ENCODE data around the gene NTNG1. TPM values are rescaled to one million over a fixed set of nuclear protein-coding genes. Genes with fewer than 3 reads are reported as not detected.

Gene NTNG1
- total RNA-seq, 2 experiments from 2014 or later: 2.3 to 5.9 TPM

GRCh38 chr1:107327446-107327845, 186.6 kb downstream of the NTNG1 start:
- Histone ChIP-seq H3K4me1 (ENCODE audit: insufficient read depth, low read length, poor library complexity, severe bottlenecking) (peaks cover 20% of the 10 kb centered on the region), H2AFZ (ENCODE audit: low read length) (peak overlapping the region; percentile 67), H3K4me3 (ENCODE audit: low read depth, low read length, poor library complexity, severe bottlenecking) (no peak overlapping the region), H4K20me1 (ENCODE audit: insufficient read depth, low read length) (no peaks in the 10 kb centered on the region), H3K9me2 (ENCODE audit: insufficient read depth, low read length) (no peaks in the 10 kb centered on the region), H3K36me3 (ENCODE audit: insufficient read depth, low read length) (no peaks in the 10 kb centered on the region), H3K4me2 (ENCODE audit: low read length) (peak overlapping the region; percentile 54), H3K9me3 (ENCODE audit: low read length) (no peaks in the 10 kb centered on the region), H3K27ac (ENCODE audit: low read depth, low read length, poor library complexity, severe bottlenecking) (no peak overlapping the region), H3K79me2 (ENCODE audit: insufficient read depth, low read depth, low read length) (no peaks in the 10 kb centered on the region)
- ChIA-PET CTCF (ENCODE audit: unreplicated experiment) (interaction anchor here (0.8 kb wide), 2 partner anchors 15 to 202 kb away, joined by 3 to 4 read pairs; no protein-coding TSS in a partner anchor), POLR2A (interaction anchor here (0.7 to 1.8 kb wide), 5 partner anchors 20 to 569 kb away, joined by 3 to 5 read pairs (median 3); no protein-coding TSS in a partner anchor)
- no TSS peak for BruUV-seq (replicated peaks)
- no peak for DNase-seq (ENCODE audit: low spot score)
- intact Hi-C loops (cut with micrococcal nuclease; ENCODE audit: unreplicated experiment): loop anchor here (5.0 kb wide), 1 partner anchor 50 kb away; no protein-coding TSS in a partner anchor
- no peak for TF ChIP-seq EZH2phosphoT487 (IDR thresholded peaks at IDR 0.05; ENCODE audit: borderline replicate concordance, low read depth, low read length)
- no peak for TF ChIP-seq CTCF (conservative IDR thresholded peaks at IDR 0.05; ENCODE audit: low read length)

- H3K4me3 ChIP-seq (ENCODE audit: low read depth, low read length, poor library complexity, severe bottlenecking): no peak overlapping the region
- no peaks in the 10 kb centered on the region for H3K36me3 ChIP-seq (ENCODE audit: insufficient read depth, low read length)
- H3K9me3 ChIP-seq (ENCODE audit: low read length): no peaks in the 10 kb centered on the region
- H3K4me2 ChIP-seq (ENCODE audit: low read length): no peak overlapping the region
- no peaks in the 10 kb centered on the region for H3K79me2 ChIP-seq (ENCODE audit: insufficient read depth, low read depth, low read length)
- intact Hi-C loops (cut with micrococcal nuclease; ENCODE audit: unreplicated experiment): loop anchor here (5.0 kb wide), 1 partner anchor 49 kb away; no protein-coding TSS in a partner anchor
- no TSS peak for BruUV-seq (replicated peaks)
- H4K20me1 ChIP-seq (ENCODE audit: insufficient read depth, low read length): no peaks in the 10 kb centered on the region
- TF ChIP-seq CTCF (conservative IDR thresholded peaks at IDR 0.05; ENCODE audit: low read length): no peak
- TF ChIP-seq EZH2phosphoT487 (IDR thresholded peaks at IDR 0.05; ENCODE audit: borderline replicate concordance, low read depth, low read length): no peak
- H3K9me2 ChIP-seq (ENCODE audit: insufficient read depth, low read length): no peaks in the 10 kb centered on the region
- POLR2A ChIA-PET: interaction anchor here (0.7 to 1.8 kb wide), 3 partner anchors 21 to 568 kb away, joined by 3 to 4 read pairs (median 3); no protein-coding TSS in a partner anchor
- peaks cover 20% of the 10 kb centered on the region for H3K4me1 ChIP-seq (ENCODE audit: insufficient read depth, low read length, poor library complexity, severe bottlenecking)
- no peak overlapping the region for H3K27ac ChIP-seq (ENCODE audit: low read depth, low read length, poor library complexity, severe bottlenecking)
- DNase-seq (ENCODE audit: low spot score): no peak
- H2AFZ ChIP-seq (ENCODE audit: low read length): no peak overlapping the region
- CTCF ChIA-PET (ENCODE audit: unreplicated experiment): no interaction called here
Observed at GRCh38 chr1:107328087-107328486, 187.2 kb downstream of the NTNG1 start.

- H3K4me2 ChIP-seq (ENCODE audit: low read length): no peak overlapping the region
- no peak overlapping the region for H2AFZ ChIP-seq (ENCODE audit: low read length)
- no peaks in the 10 kb centered on the region for H3K4me1 ChIP-seq (ENCODE audit: insufficient read depth, low read length, poor library complexity, severe bottlenecking)
- ChIA-PET CTCF (ENCODE audit: unreplicated experiment) (no interaction called here), POLR2A (interaction anchor here (1.2 to 2.4 kb wide), 6 partner anchors 10 to 90 kb away, joined by 3 to 12 read pairs (median 7); no protein-coding TSS in a partner anchor)
- H3K27ac ChIP-seq (ENCODE audit: low read depth, low read length, poor library complexity, severe bottlenecking): no peak overlapping the region
- H4K20me1 ChIP-seq (ENCODE audit: insufficient read depth, low read length): no peaks in the 10 kb centered on the region
- TF ChIP-seq EZH2phosphoT487 (IDR thresholded peaks at IDR 0.05; ENCODE audit: borderline replicate concordance, low read depth, low read length) (no peak), CTCF (conservative IDR thresholded peaks at IDR 0.05; ENCODE audit: low read length) (no peak)
- intact Hi-C loops (cut with micrococcal nuclease; ENCODE audit: unreplicated experiment): no loop called here
- no peaks in the 10 kb centered on the region for H3K9me3 ChIP-seq (ENCODE audit: low read length)
- BruUV-seq (replicated peaks): no TSS peak
- H3K9me2 ChIP-seq (ENCODE audit: insufficient read depth, low read length): no peaks in the 10 kb centered on the region; the same call in 1 of the 2 replicates
- H3K36me3 ChIP-seq (ENCODE audit: insufficient read depth, low read length): no peaks in the 10 kb centered on the region
- DNase-seq (ENCODE audit: low spot score): no peak
- no peaks in the 10 kb centered on the region for H3K79me2 ChIP-seq (ENCODE audit: insufficient read depth, low read depth, low read length)
- no peak overlapping the region for H3K4me3 ChIP-seq (ENCODE audit: low read depth, low read length, poor library complexity, severe bottlenecking)
Observed at GRCh38 chr1:107339775-107340174, 198.9 kb downstream of the NTNG1 start.
